Measurements from ENCODE around the gene ANKRD36B. TPM values are rescaled to one million over a fixed set of nuclear protein-coding genes. Genes with fewer than 3 reads are reported as not detected.
"Not testable (repeated sequence)": the region's sequence is repeated elsewhere in the genome, so short reads cannot be mapped to it uniquely, and the experiment has no call there.

ANKRD36B gene
- 1 to 10 TPM; 5.5 to 8.0 TPM for total RNA-seq
- long read RNA-seq, partial matches to known transcripts = 1 of 2 reads
- long read RNA-seq, other reads (novel, unspliced or antisense) = 1 of 2 reads

- intact Hi-C loops (cut with DNase I) = loop anchor here (2.0 to 10.0 kb wide), 2 partner anchors 105 to 107 kb away; no protein-coding TSS in a partner anchor
- DNase-seq (peak; percentile 59), ATAC-seq (peak; percentile 90)
These were observed at the start of gene ANKRD36B for GRCh38 chr2:97589598-97590510. TSS of gene ANKRD36B (minus strand) at chr2:97589877. CDS start at chr2:97589685, 192 bp downstream.

DNA sequence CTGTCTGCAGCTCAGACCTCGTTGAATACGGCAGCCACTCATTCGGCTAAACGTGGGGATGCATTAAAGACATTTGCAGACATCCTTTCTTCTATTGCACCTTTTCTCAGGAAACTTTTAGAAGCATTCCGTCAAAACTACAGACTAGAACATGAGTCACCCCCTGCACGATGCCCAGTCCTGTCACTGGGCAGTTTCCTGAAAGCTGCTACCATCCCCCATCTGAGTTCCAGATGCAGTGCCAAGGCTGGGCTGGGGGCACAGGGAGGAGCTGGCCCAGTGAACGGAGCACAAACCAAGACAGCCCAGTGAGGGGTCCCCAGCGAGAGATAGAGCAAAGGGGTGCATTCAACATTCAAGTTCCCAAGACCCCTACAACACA lies 36.4 kb upstream of the ANKRD36B start:
- intact Hi-C loops (cut with DNase I); ATAC-seq; DNase-seq: not testable (repeated sequence)

- intact Hi-C loops (cut with DNase I); DNase-seq; ATAC-seq: not testable (repeated sequence)
These were observed 35.8 kb upstream of the ANKRD36B start for GRCh38 chr2:97625354-97626048.

- DNase-seq; intact Hi-C loops (cut with DNase I); ATAC-seq: not testable (repeated sequence)
These were observed 33.3 kb upstream of the ANKRD36B start for GRCh38 chr2:97622976-97623375.

DNA sequence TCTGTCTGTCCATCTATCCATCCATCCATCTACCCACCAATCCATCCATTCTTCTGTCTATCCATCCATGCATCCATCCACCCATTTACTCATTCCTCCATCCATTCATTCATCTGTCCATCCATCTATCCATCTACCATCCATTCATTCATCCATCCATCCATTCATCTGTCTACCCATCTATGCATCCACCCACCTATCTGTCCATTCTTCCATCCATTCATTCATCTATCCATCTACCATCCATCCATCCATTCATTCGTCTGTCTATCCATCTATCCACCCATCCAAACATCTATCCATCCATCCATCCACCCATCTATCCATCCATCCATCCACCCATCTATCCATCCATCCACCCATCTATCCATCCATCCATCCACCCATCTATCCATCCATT lies 30.8 kb upstream of the ANKRD36B start:
- ATAC-seq; DNase-seq; intact Hi-C loops (cut with DNase I): not testable (repeated sequence)

- ATAC-seq = peak in 1 of 2 donors; percentile 77
- DNase-seq; intact Hi-C loops (cut with DNase I): not testable (repeated sequence)
These were observed 29.5 kb upstream of the ANKRD36B start for GRCh38 chr2:97618939-97619827.

GRCh38 chr2:97617911-97618310 lies 28.2 kb upstream of the ANKRD36B start:
- DNase-seq (no peak), ATAC-seq (no peak)
- intact Hi-C loops (cut with DNase I) = no loop called here

DNA sequence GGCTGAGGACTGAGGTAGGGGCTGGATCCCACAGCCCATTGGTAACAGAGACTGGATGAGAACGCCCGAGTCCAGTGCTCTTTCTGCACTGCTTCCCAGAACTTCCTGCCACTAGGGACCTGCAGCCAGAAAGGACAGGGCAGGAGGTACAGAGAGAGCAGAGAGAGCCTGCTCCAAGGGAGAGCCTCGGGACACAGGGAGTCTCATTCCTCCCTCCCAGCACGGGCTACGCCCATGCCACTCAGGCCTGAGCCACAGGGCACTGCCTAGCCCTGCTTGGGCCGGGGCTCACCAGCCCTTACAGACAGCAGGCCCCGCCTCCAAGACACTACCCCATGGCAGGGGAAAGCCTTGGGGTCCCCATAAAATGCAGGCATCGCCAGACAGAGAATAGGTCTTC lies 26.1 kb upstream of the ANKRD36B start:
- intact Hi-C loops (cut with DNase I); DNase-seq: not testable (repeated sequence)
- peak in 1 of 2 donors; percentile 37 for ATAC-seq

DNA sequence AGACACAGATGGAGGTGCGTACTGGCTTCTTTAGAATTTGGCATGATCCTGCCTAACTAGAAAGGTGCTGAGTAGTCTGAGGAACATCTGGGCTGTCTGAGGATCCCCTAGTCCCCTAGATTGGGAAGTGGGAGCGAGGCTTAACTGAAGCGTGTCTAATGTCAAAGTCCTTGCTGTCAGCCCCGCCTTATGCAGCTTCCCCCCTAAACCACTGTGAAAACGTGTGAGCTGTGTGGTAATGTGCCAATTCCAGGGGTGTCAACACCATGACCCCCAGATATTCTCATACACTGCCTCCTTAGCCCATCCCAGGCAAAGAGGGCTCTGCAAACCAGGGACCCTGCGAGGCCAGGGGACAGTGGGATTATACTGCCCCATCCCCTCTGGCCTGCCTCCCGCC lies 22.2 kb upstream of the ANKRD36B start:
- DNase-seq; ATAC-seq; intact Hi-C loops (cut with DNase I): not testable (repeated sequence)

DNA sequence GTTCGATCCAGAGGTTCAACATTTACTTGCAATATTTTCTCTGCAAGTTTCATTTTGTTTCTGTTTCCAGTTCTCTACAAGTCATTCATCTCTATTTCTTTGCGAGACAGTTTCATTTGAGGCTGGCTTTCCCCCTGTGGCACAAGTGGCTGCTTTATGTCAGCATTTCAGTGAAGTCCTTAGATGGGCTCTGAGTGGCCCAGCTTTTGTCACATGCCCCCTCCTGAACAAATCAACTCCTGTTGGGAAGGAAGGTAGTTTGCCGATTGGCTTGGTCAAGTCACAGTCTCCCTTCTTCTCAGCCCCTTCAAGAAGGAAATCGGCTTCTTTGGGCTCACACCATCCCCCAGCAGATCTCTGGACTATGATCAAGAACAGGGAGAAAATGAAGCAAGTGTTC lies 19.1 kb upstream of the ANKRD36B start:
- intact Hi-C loops (cut with DNase I); ATAC-seq; DNase-seq: not testable (repeated sequence)

GRCh38 chr2:97605524-97606339 lies 16.1 kb upstream of the ANKRD36B start:
- peak; percentile 29 to 47 for ATAC-seq
- DNase-seq; intact Hi-C loops (cut with DNase I): not testable (repeated sequence)

GRCh38 chr2:97605109-97605508 lies 15.4 kb upstream of the ANKRD36B start:
- intact Hi-C loops (cut with DNase I); DNase-seq; ATAC-seq: not testable (repeated sequence)

- intact Hi-C loops (cut with DNase I); ATAC-seq; DNase-seq: not testable (repeated sequence)
These were observed 11.9 kb upstream of the ANKRD36B start for GRCh38 chr2:97601537-97601936.

DNA sequence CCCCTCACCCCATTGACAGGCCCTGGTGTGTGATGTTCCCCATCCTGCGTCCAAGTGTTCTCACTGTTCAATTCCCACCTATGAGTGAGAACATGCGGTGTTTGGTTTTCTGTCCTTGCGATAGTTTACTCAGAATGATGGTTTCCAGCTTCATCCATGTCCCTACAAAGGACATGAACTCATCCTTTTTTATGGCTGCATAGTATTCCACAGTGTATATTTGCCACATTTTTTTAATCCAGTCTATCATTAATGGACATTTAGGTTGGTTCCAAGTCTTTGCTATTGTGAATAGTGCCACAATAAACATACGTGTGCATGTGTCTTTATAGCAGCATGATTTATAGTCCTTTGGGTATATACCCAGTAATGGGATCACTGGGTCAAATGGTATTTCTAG lies 6.5 kb upstream of the ANKRD36B start:
- not testable (repeated sequence) for ATAC-seq, DNase-seq
- intact Hi-C loops (cut with DNase I) = loop anchor here in 1 of 2 donors (10.0 kb wide), 1 partner anchor 99 kb away; no protein-coding TSS in a partner anchor

- ATAC-seq, DNase-seq: not testable (repeated sequence)
- intact Hi-C loops (cut with DNase I) = loop anchor here in 1 of 2 donors (10.0 kb wide), 1 partner anchor 101 kb away; no protein-coding TSS in a partner anchor
These were observed 3.8 kb upstream of the ANKRD36B start for GRCh38 chr2:97593520-97593919.

GRCh38 chr2:97590515-97591394 lies 1.1 kb upstream of the ANKRD36B start:
- peak; percentile 88 to 89 for ATAC-seq
- intact Hi-C loops (cut with DNase I) = loop anchor here (2.0 to 10.0 kb wide), 2 partner anchors 104 to 106 kb away; no protein-coding TSS in a partner anchor
- DNase-seq = peak; percentile 74

DNA sequence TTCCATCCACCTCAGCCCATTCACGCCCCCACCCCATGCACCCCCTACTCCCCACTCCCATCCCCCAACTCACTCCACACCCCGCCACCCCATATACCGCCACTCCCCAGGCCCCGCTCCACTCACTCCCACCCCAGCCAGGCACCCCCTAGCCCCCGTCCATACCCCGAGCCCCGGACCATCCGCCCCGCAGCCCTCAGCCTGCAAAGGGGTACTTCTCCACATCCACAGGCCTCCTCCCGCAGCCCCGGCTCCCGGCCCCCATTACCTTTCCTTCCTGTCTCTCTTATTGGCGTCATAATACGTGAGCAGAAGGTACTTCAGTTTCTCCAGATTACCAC lies 450 bp downstream of the ANKRD36B start:
- ATAC-seq = peak in 1 of 2 donors; percentile 7
- intact Hi-C loops (cut with DNase I); DNase-seq: not testable (repeated sequence)

Measured in left cardiac atrium (tissue), 4 donors.